Body of pancreas (tissue), 4 donors: Measurements from ENCODE around the gene NUMA1.

Experiments
- CTCF ChIP-seq, 7 experiments: fragments of 450-650 bp in 4 of 7; fragments of 200-600 bp in 3 of 7; sonication (generic) in 3 of 7; IDR thresholded peaks; one replicate each; pipeline ENCODE4 v1.5.1; 2016 to 2019; ENCODE audit warnings: antibody characterized with exemption in 7 of 7
- POLR2A ChIP-seq, 3 donors: fragments of 450-650 bp; IDR thresholded peaks; one replicate each; pipeline ENCODE4 v1.6.1; 2016; ENCODE audit warnings: antibody characterized with exemption in 3 of 3, mild to moderate bottlenecking in 2 of 3

- no peak for TF ChIP-seq POLR2A (IDR thresholded peaks at IDR 0.05)
- no peak for TF ChIP-seq CTCF (IDR thresholded peaks at IDR 0.05)
Observed at GRCh38 chr11:71962428-71963038, 117.8 kb downstream of the NUMA1 start.
